ENCODE measurements around the gene EREG.

The EREG gene

GRCh38 chr4:74428276-74428675 lies 63.3 kb downstream of the EREG start:
- DNase-seq (ENCODE audit: low spot score) = no peak

GRCh38 chr4:74431113-74431826 lies 66.3 kb downstream of the EREG start:
- no peak for DNase-seq (ENCODE audit: low spot score)

- DNase-seq (ENCODE audit: low spot score) = no peak
Measured at GRCh38 chr4:74433043-74433442, 68.1 kb downstream of the EREG start.

GRCh38 chr4:74433541-74434172 lies 68.7 kb downstream of the EREG start:
- no peak for DNase-seq (ENCODE audit: low spot score)

GRCh38 chr4:74435296-74435695 lies 70.4 kb downstream of the EREG start:
- DNase-seq (ENCODE audit: low spot score) = no peak

- DNase-seq (ENCODE audit: low spot score) = no peak
Measured at GRCh38 chr4:74437866-74438265, 72.9 kb downstream of the EREG start.
